Measurements from ENCODE around the gene NFATC1. TPM values are rescaled to one million over a fixed set of nuclear protein-coding genes. Genes with fewer than 3 reads are reported as not detected.

The NFATC1 gene
- total and polyA plus RNA-seq, 8 donors = 3.4 to 7.9 (median 4.4) TPM

DNA sequence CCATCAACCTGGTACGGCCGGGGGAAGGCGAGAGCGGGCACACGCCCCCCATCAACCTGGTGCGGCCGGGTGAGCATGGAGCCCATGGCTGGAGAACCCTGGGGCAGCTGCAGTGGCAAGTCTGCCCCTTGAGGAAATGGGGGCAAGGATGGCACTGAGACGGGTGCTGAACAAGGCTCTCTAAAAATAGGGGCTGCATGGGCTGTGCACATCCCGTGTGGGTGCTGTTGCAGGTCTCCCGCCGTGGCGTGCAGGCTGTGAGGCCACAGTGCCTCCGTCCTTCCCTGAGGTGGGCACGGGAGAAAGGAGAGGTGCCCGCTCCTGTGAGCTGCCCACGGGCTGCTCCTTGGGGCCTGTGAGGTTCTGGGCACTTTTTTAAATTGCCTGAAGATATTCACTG is 99.2 kb downstream of the NFATC1 start:
- no peak overlapping the region for H3K4me3 ChIP-seq
- H3K27me3 ChIP-seq = no peaks in the 10 kb centered on the region
- H3K27ac ChIP-seq = no peak overlapping the region
- no peak for ATAC-seq
- H3K4me1 ChIP-seq = no peaks in the 10 kb centered on the region
- 96% methylated on average over 16 of the region's 16 CpGs for WGBS, 2 donors
- H3K36me3 ChIP-seq = no peaks in the 10 kb centered on the region
- intact Hi-C loops (cut with DNase I) = no loop called here
- H3K9me3 ChIP-seq = no peaks in the 10 kb centered on the region
- TF ChIP-seq, protein P1, sequence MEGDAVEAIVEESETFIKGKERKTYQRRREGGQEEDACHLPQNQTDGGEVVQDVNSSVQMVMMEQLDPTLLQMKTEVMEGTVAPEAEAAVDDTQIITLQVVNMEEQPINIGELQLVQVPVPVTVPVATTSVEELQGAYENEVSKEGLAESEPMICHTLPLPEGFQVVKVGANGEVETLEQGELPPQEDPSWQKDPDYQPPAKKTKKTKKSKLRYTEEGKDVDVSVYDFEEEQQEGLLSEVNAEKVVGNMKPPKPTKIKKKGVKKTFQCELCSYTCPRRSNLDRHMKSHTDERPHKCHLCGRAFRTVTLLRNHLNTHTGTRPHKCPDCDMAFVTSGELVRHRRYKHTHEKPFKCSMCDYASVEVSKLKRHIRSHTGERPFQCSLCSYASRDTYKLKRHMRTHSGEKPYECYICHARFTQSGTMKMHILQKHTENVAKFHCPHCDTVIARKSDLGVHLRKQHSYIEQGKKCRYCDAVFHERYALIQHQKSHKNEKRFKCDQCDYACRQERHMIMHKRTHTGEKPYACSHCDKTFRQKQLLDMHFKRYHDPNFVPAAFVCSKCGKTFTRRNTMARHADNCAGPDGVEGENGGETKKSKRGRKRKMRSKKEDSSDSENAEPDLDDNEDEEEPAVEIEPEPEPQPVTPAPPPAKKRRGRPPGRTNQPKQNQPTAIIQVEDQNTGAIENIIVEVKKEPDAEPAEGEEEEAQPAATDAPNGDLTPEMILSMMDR (IDR thresholded peaks at IDR 0.05) = no peak
- peak in 2 of 6 donors; percentile 7 to 23 for DNase-seq
- FAIRE-seq = no peak

DNA sequence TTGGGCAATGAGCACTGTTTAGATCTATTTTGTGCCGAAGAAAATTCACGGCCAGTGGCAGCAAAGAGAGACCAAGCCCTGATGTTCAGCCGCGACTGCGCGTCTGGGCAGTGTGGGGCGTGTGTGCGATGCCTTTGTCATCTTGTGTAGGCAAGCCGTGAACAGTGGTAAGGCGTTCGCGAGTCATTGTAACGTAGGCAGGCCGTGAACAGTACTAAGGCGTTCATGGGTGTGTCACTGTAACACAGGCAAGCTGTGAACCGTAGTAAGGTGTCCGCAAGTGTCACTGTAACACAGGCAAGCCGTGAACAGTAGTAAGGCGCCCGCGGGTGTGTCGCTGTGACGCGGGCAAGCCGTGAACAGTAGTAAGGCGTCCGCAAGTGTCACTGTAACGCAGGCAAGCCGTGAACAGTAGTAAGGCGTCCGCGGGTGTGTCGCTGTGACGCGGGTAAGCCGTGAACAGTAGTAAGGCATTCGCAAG is 99.9 kb downstream of the NFATC1 start:
- no peaks in the 10 kb centered on the region for H3K36me3 ChIP-seq
- ATAC-seq = no peak
- peak in 2 of 6 donors; percentile 4 to 35 for DNase-seq
- WGBS, 2 donors = 97 to 98% methylated on average over 37 of the region's 37 CpGs
- no peaks in the 10 kb centered on the region for H3K9me3 ChIP-seq
- TF ChIP-seq, protein P1 (IDR thresholded peaks at IDR 0.05) = no peak
- no peaks in the 10 kb centered on the region for H3K4me1 ChIP-seq
- H3K27me3 ChIP-seq = no peaks in the 10 kb centered on the region
- H3K27ac ChIP-seq = no peak overlapping the region
- intact Hi-C loops (cut with DNase I) = no loop called here
- H3K4me3 ChIP-seq = no peak overlapping the region
- FAIRE-seq = no peak

DNA sequence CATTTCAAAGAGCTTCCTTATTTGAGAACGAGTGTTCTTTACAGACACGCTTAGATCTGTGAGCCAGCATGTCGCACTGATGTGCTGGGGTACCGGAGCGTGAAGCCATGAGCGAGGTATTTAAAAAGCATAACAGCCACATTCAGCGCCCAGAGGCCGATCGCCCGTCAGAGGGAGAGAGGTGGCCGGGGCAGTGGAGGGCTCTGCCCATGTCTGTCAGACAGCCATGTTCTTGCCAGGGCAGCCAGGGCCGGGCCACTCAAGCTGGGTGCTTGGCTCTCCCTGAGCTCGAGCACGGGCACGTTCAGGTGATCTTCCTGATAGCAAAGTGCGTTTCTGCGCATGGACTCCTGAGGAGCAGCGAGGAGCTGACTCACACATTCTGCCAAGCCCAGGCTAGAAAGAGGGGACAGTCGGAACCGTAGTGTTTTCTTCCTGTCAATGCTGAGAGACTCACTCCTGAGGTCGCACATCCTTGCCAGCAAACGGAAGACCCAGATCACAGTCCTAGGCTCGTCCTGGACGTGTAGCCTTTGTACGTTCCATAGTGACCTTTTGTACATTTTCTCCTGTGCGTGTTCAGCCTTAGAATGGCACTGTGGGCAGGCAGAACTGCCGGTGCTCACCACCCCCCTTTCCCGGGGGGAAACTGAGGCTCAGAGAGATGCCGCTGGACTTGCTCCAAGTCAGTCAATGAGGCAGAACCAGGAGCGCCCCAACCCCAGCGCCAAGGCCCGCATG is 100.7 kb downstream of the NFATC1 start:
- no peak for FAIRE-seq
- 90 to 92% methylated on average over 32 of the region's 32 CpGs for WGBS, 2 donors
- no peak overlapping the region for H3K4me3 ChIP-seq
- no peaks in the 10 kb centered on the region for H3K9me3 ChIP-seq
- TF ChIP-seq, protein P1 (IDR thresholded peaks at IDR 0.05) = no peak
- no peak overlapping the region for H3K27ac ChIP-seq
- ATAC-seq = no peak
- DNase-seq = peak in 3 of 6 donors; percentile 12 to 56 (median 49)
- H3K27me3 ChIP-seq = no peaks in the 10 kb centered on the region
- H3K36me3 ChIP-seq = no peaks in the 10 kb centered on the region
- H3K4me1 ChIP-seq = no peaks in the 10 kb centered on the region
- intact Hi-C loops (cut with DNase I) = no loop called here

DNA sequence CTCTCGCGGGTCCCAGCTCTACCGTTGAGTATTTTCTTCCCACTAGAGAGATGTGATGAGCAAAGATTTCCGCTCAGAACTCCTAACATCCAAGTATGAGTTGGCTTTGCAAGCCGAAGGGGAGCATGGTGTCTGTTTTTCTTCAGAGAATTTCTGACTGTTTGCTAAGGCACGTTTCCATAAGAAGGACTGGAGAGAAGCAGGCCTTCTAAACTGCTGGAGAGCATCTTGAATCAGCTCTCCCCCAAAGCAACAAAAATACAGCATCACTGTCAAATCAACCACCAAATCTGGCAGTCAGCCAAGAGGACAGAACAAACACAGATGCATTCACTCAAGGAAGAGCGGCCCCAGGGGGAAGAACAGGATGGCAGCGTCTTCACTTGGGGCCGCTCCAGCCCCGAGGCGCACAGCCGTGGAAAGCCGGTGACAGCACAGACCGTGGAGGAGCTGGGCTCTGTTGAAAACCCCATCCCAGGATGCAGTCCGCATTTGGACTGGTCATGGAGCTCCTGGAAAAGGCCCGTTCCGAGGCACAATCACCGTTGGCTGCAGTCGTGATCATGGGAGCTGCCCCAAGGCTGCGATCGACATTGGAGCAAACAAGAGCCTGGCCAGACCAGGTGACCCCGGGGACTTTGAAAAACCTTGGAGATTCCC is 101.4 kb downstream of the NFATC1 start:
- Histone ChIP-seq H3K9me3 (no peaks in the 10 kb centered on the region), H3K27ac (no peak overlapping the region), H3K4me1 (no peaks in the 10 kb centered on the region), H3K4me3 (no peak overlapping the region), H3K27me3 (no peaks in the 10 kb centered on the region), H3K36me3 (no peaks in the 10 kb centered on the region)
- peak in 2 of 6 donors; percentile 12 to 25 for DNase-seq
- FAIRE-seq = no peak
- intact Hi-C loops (cut with DNase I) = no loop called here
- 86% methylated on average over 22 of the region's 22 CpGs for WGBS, 2 donors
- peak in 1 of 4 donors; percentile 39 for ATAC-seq
- TF ChIP-seq, protein P1 (IDR thresholded peaks at IDR 0.05) = no peak
